CD4-positive, alpha-beta T cell (primary cell): ENCODE results near the gene NOSTRIN. TPM values are rescaled to one million over a fixed set of nuclear protein-coding genes. Genes with fewer than 3 reads are reported as not detected.
"Not testable (repeated sequence)": the region's sequence is repeated elsewhere in the genome, so short reads cannot be mapped to it uniquely, and the experiment has no call there.

ENCODE experiments used
- ATAC-seq: fragments of 200-7000 bp; cut with Tn5 transposase; one replicate; pipeline ENCODE4 v1.10.0; 2022; ENCODE audit warnings: mild to moderate bottlenecking; ENCODE audit not compliant: poor library complexity
- CTCF ChIA-PET: fragments of 350-600 bp; sonication (Branson Sonifier 250); formaldehyde crosslinking; loops from one replicate; lab custom pipeline; 2021; ENCODE audit warnings: antibody characterized with exemption, inconsistent platforms; lab: Charles Lee
- POLR2A ChIA-PET: fragments of 350-600 bp; sonication (Branson Sonifier 250); formaldehyde crosslinking; loops from one replicate; lab custom pipeline; 2021; ENCODE audit warnings: antibody characterized with exemption, inconsistent platforms; lab: Charles Lee
- DNase-seq, 14 experiments: peaks; one replicate each; pipeline ENCODE4 v3.0.0-alpha.2; 2013 to 2020; ENCODE audit warnings: mixed read lengths in 2 of 14
- H3K27ac ChIP-seq, 2 donors: one replicate each; pipeline versions ENCODE4 v1.5.1 to v1.7.0; 2013; ENCODE audit warnings: low read length in 2 of 2, low read depth in 1 of 2, mild to moderate bottlenecking in 1 of 2
- H3K27me3 ChIP-seq, 2 experiments: 1 replicate in 1 of 2; 2 replicates in 1 of 2; pipeline versions ENCODE4 v1.6.1 to v1.7.0; 2013; ENCODE audit warnings: low read length in 2 of 2, control low read depth in 1 of 2, mild to moderate bottlenecking in 1 of 2, moderate library complexity in 1 of 2; ENCODE audit not compliant: insufficient read depth in 2 of 2, control insufficient read depth in 1 of 2
- H3K36me3 ChIP-seq: one replicate; pipeline ENCODE4 v1.6.1; 2013; ENCODE audit warnings: low read length, control low read depth; ENCODE audit not compliant: insufficient read depth
- H3K4me1 ChIP-seq: one replicate; pipeline ENCODE4 v1.6.1; 2013; ENCODE audit warnings: low read length, control low read depth; ENCODE audit not compliant: insufficient read depth
- H3K4me3 ChIP-seq: one replicate; pipeline ENCODE4 v1.5.1; 2013; ENCODE audit warnings: mild to moderate bottlenecking, low read length, moderate library complexity
- H3K9me3 ChIP-seq, 2 experiments: 1 replicate in 1 of 2; 2 replicates in 1 of 2; pipeline versions ENCODE4 v1.6.1 to v1.7.0; 2013; ENCODE audit warnings: low read length in 2 of 2, mild to moderate bottlenecking in 2 of 2, control low read depth in 1 of 2, moderate library complexity in 1 of 2; ENCODE audit not compliant: control insufficient read depth in 1 of 2, insufficient read depth in 1 of 2
- H3K27ac Mint-ChIP-seq: one replicate; pipeline ENCODE4 v1.8.0; 2020; ENCODE audit warnings: mixed read lengths
- H3K27me3 Mint-ChIP-seq: one replicate; pipeline ENCODE4 v1.8.0; 2021; ENCODE audit warnings: mixed read lengths
- H3K36me3 Mint-ChIP-seq: one replicate; pipeline ENCODE4 v1.8.0; 2021; ENCODE audit warnings: low read depth, mixed read lengths
- H3K4me1 Mint-ChIP-seq: one replicate; pipeline ENCODE4 v1.8.0; 2021; ENCODE audit warnings: low read depth, mixed read lengths
- H3K4me3 Mint-ChIP-seq: one replicate; pipeline ENCODE4 v1.8.0; 2020; ENCODE audit warnings: mild to moderate bottlenecking, mixed read lengths
- H3K9me3 Mint-ChIP-seq: one replicate; pipeline ENCODE4 v1.8.0; 2020; ENCODE audit warnings: mixed read lengths
- intact Hi-C, 2 experiments: fragments of 100-400 bp; cut with DNase I in 1 of 2; cut with micrococcal nuclease in 1 of 2; formaldehyde crosslinking; loops; one replicate each; pipeline versions ENCODE4 v1.15.1 to v1.9.0; 2023 to 2025; cut with DNase I, micrococcal nuclease
- total RNA-seq, 174 experiments: library from RNA in 2 of 174; stranded (reverse) in 2 of 174; gene quantifications; one replicate each; pipeline ENCODE4 v1.2.3 and lab custom pipeline; 2021 to 2026
- TF ChIP-seq, protein P1 (sequence below): fragments of 200-600 bp; IDR thresholded peaks from one replicate; pipeline ENCODE4 v1.8.0; 2022; ENCODE audit warnings: antibody characterized with exemption, mild to moderate bottlenecking

Gene NOSTRIN
- total RNA-seq, 2 experiments from 2014 or later, result 0.92 to 1.0 TPM

- CTCF ChIA-PET, result no interaction called here
- POLR2A ChIA-PET, result no interaction called here
- DNase-seq, result no peak
- H3K27me3 ChIP-seq, result no peaks in the 10 kb centered on the region
- Mint-ChIP-seq H3K4me3 (no peak overlapping the region), H3K27ac (no peak overlapping the region), H3K9me3 (no peaks in the 10 kb centered on the region), H3K36me3 (no peaks in the 10 kb centered on the region), H3K27me3 (no peaks in the 10 kb centered on the region), H3K4me1 (no peaks in the 10 kb centered on the region)
- H3K4me1 ChIP-seq, result no peaks in the 10 kb centered on the region
- intact Hi-C loops, result no loop called here
- no peak for ATAC-seq
- H3K4me3 ChIP-seq, result no peak overlapping the region
- no peaks in the 10 kb centered on the region for H3K36me3 ChIP-seq
- H3K9me3 ChIP-seq, result no peaks in the 10 kb centered on the region
- no peak overlapping the region for H3K27ac ChIP-seq
- TF ChIP-seq, protein P1, sequence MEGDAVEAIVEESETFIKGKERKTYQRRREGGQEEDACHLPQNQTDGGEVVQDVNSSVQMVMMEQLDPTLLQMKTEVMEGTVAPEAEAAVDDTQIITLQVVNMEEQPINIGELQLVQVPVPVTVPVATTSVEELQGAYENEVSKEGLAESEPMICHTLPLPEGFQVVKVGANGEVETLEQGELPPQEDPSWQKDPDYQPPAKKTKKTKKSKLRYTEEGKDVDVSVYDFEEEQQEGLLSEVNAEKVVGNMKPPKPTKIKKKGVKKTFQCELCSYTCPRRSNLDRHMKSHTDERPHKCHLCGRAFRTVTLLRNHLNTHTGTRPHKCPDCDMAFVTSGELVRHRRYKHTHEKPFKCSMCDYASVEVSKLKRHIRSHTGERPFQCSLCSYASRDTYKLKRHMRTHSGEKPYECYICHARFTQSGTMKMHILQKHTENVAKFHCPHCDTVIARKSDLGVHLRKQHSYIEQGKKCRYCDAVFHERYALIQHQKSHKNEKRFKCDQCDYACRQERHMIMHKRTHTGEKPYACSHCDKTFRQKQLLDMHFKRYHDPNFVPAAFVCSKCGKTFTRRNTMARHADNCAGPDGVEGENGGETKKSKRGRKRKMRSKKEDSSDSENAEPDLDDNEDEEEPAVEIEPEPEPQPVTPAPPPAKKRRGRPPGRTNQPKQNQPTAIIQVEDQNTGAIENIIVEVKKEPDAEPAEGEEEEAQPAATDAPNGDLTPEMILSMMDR, result no peak
Observed at GRCh38 chr2:168855601-168856000, 53.2 kb downstream of the NOSTRIN start.

DNA sequence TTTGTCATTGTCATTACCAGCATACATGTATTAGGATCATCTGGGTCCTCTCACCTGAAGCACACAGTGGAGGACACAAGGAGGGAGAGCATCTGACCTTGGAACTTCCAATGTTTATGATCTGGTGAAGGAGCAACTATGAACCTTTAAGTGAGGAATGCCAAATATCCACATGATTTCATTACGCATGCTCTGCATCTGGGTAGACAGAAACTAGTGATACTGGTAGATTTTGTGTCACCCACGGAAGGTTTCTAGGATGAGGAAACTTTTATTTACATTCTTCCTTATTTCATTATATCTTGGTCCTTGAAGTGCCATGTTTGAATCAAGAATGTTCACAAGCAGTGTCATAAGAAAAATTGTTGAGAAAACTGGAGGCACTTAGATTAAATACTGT lies 55.7 kb downstream of the NOSTRIN start:
- ChIA-PET POLR2A (no interaction called here), CTCF (no interaction called here)
- Histone ChIP-seq H3K27ac (no peak overlapping the region), H3K4me3 (no peak overlapping the region), H3K9me3 (no peaks in the 10 kb centered on the region), H3K4me1 (no peaks in the 10 kb centered on the region), H3K27me3 (no peaks in the 10 kb centered on the region), H3K36me3 (no peaks in the 10 kb centered on the region)
- DNase-seq, result no peak
- intact Hi-C loops, result no loop called here
- Mint-ChIP-seq H3K9me3 (no peaks in the 10 kb centered on the region), H3K36me3 (no peaks in the 10 kb centered on the region), H3K27me3 (no peaks in the 10 kb centered on the region), H3K27ac (no peak overlapping the region), H3K4me3 (no peak overlapping the region), H3K4me1 (no peaks in the 10 kb centered on the region)
- ATAC-seq, result no peak
- TF ChIP-seq, protein P1, result no peak

DNA sequence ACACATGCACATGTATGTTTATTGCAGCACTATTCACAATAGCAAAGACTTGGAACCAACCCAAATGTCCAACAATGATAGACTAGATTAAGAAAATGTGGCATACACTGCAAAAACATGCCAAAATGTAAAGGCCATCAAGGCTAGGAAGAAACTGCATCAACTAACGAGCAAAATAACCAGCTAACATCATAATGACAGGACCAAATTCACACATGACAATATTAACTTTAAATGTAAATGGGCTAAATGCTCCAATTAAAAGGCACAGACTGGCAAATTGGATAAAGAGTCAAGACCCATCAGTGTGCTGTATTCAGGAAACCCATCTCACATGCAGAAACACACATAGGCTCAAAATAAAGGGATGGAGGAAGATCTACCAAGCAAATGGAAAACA lies 64.7 kb downstream of the NOSTRIN start:
- H3K4me3 ChIP-seq, H3K36me3 ChIP-seq, H3K9me3 ChIP-seq, CTCF ChIA-PET, H3K27ac Mint-ChIP-seq, H3K27ac ChIP-seq, POLR2A ChIA-PET, H3K27me3 Mint-ChIP-seq, intact Hi-C loops, H3K9me3 Mint-ChIP-seq, ATAC-seq, DNase-seq, H3K4me1 ChIP-seq, H3K36me3 Mint-ChIP-seq, H3K4me3 Mint-ChIP-seq, H3K27me3 ChIP-seq, H3K4me1 Mint-ChIP-seq: not testable (repeated sequence)

- H3K36me3 ChIP-seq, H3K4me1 Mint-ChIP-seq, H3K27me3 Mint-ChIP-seq, H3K4me3 ChIP-seq, H3K9me3 Mint-ChIP-seq, intact Hi-C loops, H3K4me1 ChIP-seq, H3K4me3 Mint-ChIP-seq, H3K9me3 ChIP-seq, H3K27ac ChIP-seq, H3K36me3 Mint-ChIP-seq, H3K27ac Mint-ChIP-seq, ATAC-seq, CTCF ChIA-PET, H3K27me3 ChIP-seq, POLR2A ChIA-PET, DNase-seq: not testable (repeated sequence)
Observed at GRCh38 chr2:168870369-168870768, 67.9 kb downstream of the NOSTRIN start.

DNA sequence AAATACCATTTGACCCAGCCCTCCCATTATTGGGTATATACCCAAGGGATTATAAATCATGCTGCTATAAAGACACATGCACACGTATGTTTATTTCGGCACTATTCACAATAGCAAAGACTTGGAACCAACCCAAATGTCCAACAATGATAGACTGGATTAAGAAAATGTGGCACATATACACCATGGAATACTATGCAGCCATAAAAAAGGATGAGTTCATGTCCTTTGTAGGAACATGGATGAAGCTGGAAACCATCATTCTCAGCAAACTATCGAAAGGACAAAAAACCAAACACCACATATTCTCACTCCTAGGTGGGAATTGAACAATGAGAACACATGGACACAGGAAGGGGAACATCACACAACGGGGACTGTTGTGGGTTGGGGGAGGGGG lies 68.4 kb downstream of the NOSTRIN start:
- H3K27me3 Mint-ChIP-seq, H3K36me3 Mint-ChIP-seq, H3K4me1 ChIP-seq, H3K9me3 ChIP-seq, H3K4me3 Mint-ChIP-seq, H3K4me3 ChIP-seq, ATAC-seq, H3K27ac ChIP-seq, CTCF ChIA-PET, H3K36me3 ChIP-seq, H3K27ac Mint-ChIP-seq, H3K27me3 ChIP-seq, H3K4me1 Mint-ChIP-seq, DNase-seq, H3K9me3 Mint-ChIP-seq, POLR2A ChIA-PET, intact Hi-C loops: not testable (repeated sequence)
